RWPE2 (cell line): ENCODE measurements around the gene PIK3R1.

Experiments
- ATAC-seq: fragments of 200-7000 bp; cut with Tn5 transposase; 3 replicates; pipeline ENCODE4 v1.9.1; 2021; ENCODE audit warnings: low read depth
- DNase-seq: peaks from one replicate; pipeline ENCODE4 v3.0.0-alpha.2; 2020; ENCODE audit warnings: low spot score
- H3K27ac ChIP-seq: fragments of 450-650 bp; 2 replicates; pipeline ENCODE4 v1.5.1; 2017; ENCODE audit warnings: mild to moderate bottlenecking; ENCODE audit not compliant: poor library complexity, severe bottlenecking
- H3K27me3 ChIP-seq: fragments of 250-450 bp; sonication (Bioruptor Pico); 2 replicates; pipeline ENCODE4 v1.5.1; 2021; ENCODE audit warnings: mild to moderate bottlenecking, moderate library complexity; ENCODE audit not compliant: insufficient read depth, poor library complexity, severe bottlenecking
- H3K36me3 ChIP-seq: fragments of 250-450 bp; sonication (Bioruptor Pico); 2 replicates; pipeline ENCODE4 v1.5.1; 2020; ENCODE audit warnings: low read depth, mild to moderate bottlenecking, moderate library complexity
- H3K4me1 ChIP-seq: fragments of 250-450 bp; sonication (Bioruptor Pico); 2 replicates; pipeline ENCODE4 v1.5.1; 2021; ENCODE audit warnings: mild to moderate bottlenecking, moderate library complexity; ENCODE audit not compliant: insufficient read depth, poor library complexity, severe bottlenecking
- H3K4me3 ChIP-seq: fragments of 250-450 bp; sonication (Bioruptor Pico); 2 replicates; pipeline ENCODE4 v1.5.1; 2021; ENCODE audit warnings: mild to moderate bottlenecking, moderate library complexity; ENCODE audit not compliant: severe bottlenecking
- H3K9me3 ChIP-seq: fragments of 250-450 bp; sonication (Bioruptor Pico); 2 replicates; pipeline ENCODE4 v1.5.1; 2021; ENCODE audit warnings: mild to moderate bottlenecking, moderate library complexity; ENCODE audit not compliant: severe bottlenecking
- TF ChIP-seq, protein P1 (sequence below): fragments of 450-650 bp; IDR thresholded peaks from one replicate; pipeline ENCODE4 v1.5.1; 2017; ENCODE audit warnings: mild to moderate bottlenecking, moderate library complexity; ENCODE audit not compliant: poor library complexity, severe bottlenecking

Gene PIK3R1

DNA sequence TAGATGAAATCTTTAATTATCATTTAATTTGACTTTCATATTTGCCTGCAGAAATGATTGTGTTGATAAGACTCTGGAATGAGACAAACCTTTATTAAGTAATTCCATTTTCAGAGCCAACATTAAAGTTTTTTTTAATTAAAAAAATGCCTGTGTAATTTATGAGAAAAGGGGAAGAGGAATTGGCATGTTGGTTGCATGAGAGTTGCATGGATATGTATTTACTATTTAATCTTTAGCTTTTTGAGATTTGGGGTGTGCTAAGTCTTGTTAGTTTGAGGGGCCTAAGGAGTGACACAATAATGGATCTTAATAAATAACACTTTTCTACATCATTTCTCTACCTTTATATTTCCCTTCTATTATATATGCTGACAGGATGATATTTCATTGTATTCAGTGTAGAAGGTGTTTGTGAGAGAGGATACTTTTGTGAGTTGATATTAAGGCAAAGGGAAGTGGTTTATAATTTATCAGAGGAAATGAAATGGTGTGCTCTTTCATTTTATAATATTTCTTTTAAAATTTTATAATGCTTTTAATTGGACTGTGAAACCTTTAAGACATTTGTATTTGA is 54.9 kb downstream of the PIK3R1 start:
- Histone ChIP-seq H3K27ac (peak overlapping the region; percentile 48), H3K4me1 (peaks cover 45% of the 10 kb centered on the region)
- ATAC-seq, result no peak

DNA sequence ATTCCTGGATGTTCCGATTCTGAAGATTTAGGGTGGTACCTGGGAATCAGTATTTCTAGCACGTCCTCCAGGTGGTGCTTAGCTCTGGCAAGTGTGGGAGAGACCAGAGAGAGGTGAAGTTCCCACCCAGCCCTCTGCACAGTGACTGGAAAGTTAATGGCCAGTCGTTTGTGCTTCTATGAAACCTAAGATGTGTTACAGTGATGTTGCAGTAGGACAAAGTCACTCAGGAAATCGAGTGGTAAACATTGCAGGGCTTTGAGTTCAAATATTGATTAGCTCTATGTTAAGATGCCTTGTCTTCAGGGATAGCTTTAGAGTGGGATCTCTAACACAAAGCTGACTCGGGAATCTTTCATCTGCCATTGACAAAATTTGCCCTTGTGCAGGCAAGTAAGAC is 55.6 kb downstream of the PIK3R1 start:
- no peak overlapping the region for H3K27ac ChIP-seq
- TF ChIP-seq, protein P1, sequence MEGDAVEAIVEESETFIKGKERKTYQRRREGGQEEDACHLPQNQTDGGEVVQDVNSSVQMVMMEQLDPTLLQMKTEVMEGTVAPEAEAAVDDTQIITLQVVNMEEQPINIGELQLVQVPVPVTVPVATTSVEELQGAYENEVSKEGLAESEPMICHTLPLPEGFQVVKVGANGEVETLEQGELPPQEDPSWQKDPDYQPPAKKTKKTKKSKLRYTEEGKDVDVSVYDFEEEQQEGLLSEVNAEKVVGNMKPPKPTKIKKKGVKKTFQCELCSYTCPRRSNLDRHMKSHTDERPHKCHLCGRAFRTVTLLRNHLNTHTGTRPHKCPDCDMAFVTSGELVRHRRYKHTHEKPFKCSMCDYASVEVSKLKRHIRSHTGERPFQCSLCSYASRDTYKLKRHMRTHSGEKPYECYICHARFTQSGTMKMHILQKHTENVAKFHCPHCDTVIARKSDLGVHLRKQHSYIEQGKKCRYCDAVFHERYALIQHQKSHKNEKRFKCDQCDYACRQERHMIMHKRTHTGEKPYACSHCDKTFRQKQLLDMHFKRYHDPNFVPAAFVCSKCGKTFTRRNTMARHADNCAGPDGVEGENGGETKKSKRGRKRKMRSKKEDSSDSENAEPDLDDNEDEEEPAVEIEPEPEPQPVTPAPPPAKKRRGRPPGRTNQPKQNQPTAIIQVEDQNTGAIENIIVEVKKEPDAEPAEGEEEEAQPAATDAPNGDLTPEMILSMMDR, result no peak

More for the DNA sequence above, 54.9 kb downstream of the PIK3R1 start:
- Histone ChIP-seq H3K36me3 (peaks cover 38% of the 10 kb centered on the region), H3K9me3 (no peaks in the 10 kb centered on the region), H3K27me3 (no peaks in the 10 kb centered on the region), H3K4me3 (no peak overlapping the region)
- no peak for DNase-seq
- TF ChIP-seq, protein P1, result no peak

DNA sequence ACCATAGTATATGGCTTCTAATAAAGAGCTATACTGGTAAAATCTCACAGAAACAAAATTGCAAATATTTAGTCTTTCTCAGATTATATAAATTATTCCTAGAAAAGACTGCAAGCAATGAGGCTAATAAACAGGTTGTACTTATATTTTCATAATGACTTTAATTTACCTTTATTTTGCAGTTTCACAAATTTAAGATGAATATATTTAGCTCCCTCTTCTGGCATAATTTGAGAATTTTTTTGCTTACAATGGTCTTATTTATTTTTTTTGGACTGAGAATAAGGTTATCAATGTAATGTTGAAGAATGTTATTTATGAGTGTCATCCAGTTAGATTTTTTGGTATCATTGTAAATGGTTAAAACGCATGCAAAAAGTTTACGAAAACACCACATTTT is 56.7 kb downstream of the PIK3R1 start:
- no peak overlapping the region for H3K27ac ChIP-seq
- DNase-seq (no peak), ATAC-seq (no peak)

More for the DNA sequence above, 55.6 kb downstream of the PIK3R1 start:
- Histone ChIP-seq H3K4me3 (no peak overlapping the region), H3K27me3 (no peaks in the 10 kb centered on the region), H3K36me3 (peaks cover 38% of the 10 kb centered on the region), H3K9me3 (no peaks in the 10 kb centered on the region), H3K4me1 (peaks cover 39% of the 10 kb centered on the region)
- DNase-seq (no peak), ATAC-seq (no peak)

DNA sequence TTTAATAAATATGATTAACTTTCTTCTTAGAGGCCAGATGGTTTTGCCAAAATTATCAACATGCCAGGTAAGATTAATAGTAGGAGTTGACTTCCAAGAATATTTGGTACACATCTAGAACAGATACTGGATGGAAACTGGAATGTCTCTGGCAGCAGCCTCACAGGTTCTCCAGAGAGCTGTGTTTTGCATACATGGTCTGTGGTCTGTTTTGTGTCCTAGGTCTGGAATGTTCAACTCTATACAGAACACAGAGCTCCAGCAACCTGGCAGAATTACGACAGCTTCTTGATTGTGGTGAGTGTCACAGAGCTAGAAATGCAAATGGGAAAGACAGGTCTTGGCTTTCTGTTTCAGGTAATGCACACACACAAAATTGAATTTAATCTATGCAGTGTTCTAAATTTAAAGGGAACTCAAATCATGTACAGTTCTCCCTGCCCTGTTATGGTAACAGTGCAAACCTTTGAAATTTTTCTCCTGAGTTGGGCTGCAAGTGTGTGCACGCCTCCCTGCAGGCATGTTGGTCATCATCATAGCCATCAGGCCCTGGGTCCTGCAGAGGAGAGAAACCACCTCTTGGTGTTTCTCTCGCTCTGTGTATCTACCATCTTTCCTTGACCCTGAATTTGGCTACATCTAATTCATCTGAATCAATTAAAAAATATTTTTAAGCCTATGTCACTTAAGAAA is 58.3 kb downstream of the PIK3R1 start:
- Histone ChIP-seq H3K9me3 (no peaks in the 10 kb centered on the region), H3K4me1 (peaks cover 34% of the 10 kb centered on the region), H3K27me3 (no peaks in the 10 kb centered on the region), H3K4me3 (no peak overlapping the region), H3K27ac (no peak overlapping the region), H3K36me3 (peaks cover 59% of the 10 kb centered on the region)
- DNase-seq (no peak), ATAC-seq (no peak)
- TF ChIP-seq, protein P1, result no peak

More for the DNA sequence above, 56.7 kb downstream of the PIK3R1 start:
- H3K4me3 ChIP-seq, result no peak overlapping the region
- TF ChIP-seq, protein P1, result peak; percentile 74
- H3K27me3 ChIP-seq, result no peaks in the 10 kb centered on the region
- H3K4me1 ChIP-seq, result peaks cover 35% of the 10 kb centered on the region
- peaks cover 46% of the 10 kb centered on the region for H3K36me3 ChIP-seq
- no peaks in the 10 kb centered on the region for H3K9me3 ChIP-seq
